ENCODE data around the gene FYN.
"Not testable (repeated sequence)": the region's sequence is repeated elsewhere in the genome, so short reads cannot be mapped to it uniquely, and the experiment has no call there.

FYN gene

GRCh38 chr6:111900735-111901134, 27.5 kb upstream of the FYN start:
- no peaks in the 10 kb centered on the region for H3K27me3 ChIP-seq (ENCODE audit: control insufficient read depth, insufficient read depth, low read length)
- H3K9me3 ChIP-seq (ENCODE audit: control insufficient read depth, insufficient read depth, low read length), result no peaks in the 10 kb centered on the region
- H3K4me1 ChIP-seq (ENCODE audit: control insufficient read depth, insufficient read depth, low read length), result no peaks in the 10 kb centered on the region
- H3K27ac ChIP-seq (ENCODE audit: low read depth, low read length), result no peak overlapping the region
- no peak overlapping the region for H3K9ac ChIP-seq (ENCODE audit: low read depth, low read length)
- H3K4me3 ChIP-seq (ENCODE audit: low read depth, low read length), result no peak overlapping the region
- H3K36me3 ChIP-seq (ENCODE audit: control insufficient read depth, insufficient read depth, low read length), result no peaks in the 10 kb centered on the region

DNA sequence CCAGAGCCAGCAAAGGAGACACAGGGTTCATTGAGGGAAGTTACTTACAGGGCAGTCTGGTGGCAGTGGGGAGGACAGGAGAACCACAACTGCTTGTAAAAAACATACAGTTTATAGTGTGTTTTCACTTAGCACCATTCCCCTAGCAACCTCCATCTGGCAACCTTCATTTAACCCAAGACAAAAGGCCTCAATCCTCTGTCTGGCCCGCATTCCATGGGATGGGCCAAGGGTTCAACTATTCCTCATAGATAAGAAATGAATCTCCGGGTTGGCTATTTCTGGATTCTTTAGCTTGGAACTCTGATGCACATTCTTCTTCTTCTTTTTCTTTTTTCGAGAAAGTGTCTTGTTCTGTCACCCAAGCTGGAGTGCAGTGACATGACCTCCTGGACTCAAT, 26.3 kb upstream of the FYN start:
- Histone ChIP-seq H3K9ac (ENCODE audit: low read depth, low read length) (no peak overlapping the region), H3K9me3 (ENCODE audit: control insufficient read depth, insufficient read depth, low read length) (no peaks in the 10 kb centered on the region), H3K27me3 (ENCODE audit: control insufficient read depth, insufficient read depth, low read length) (no peaks in the 10 kb centered on the region), H3K4me1 (ENCODE audit: control insufficient read depth, insufficient read depth, low read length) (no peaks in the 10 kb centered on the region), H3K27ac (ENCODE audit: low read depth, low read length) (no peak overlapping the region), H3K4me3 (ENCODE audit: low read depth, low read length) (no peak overlapping the region), H3K36me3 (ENCODE audit: control insufficient read depth, insufficient read depth, low read length) (no peaks in the 10 kb centered on the region)

GRCh38 chr6:111898452-111898851, 25.2 kb upstream of the FYN start:
- Histone ChIP-seq H3K36me3 (ENCODE audit: control insufficient read depth, insufficient read depth, low read length) (no peaks in the 10 kb centered on the region), H3K27me3 (ENCODE audit: control insufficient read depth, insufficient read depth, low read length) (no peaks in the 10 kb centered on the region), H3K9ac (ENCODE audit: low read depth, low read length) (no peak overlapping the region), H3K4me1 (ENCODE audit: control insufficient read depth, insufficient read depth, low read length) (no peaks in the 10 kb centered on the region), H3K9me3 (ENCODE audit: control insufficient read depth, insufficient read depth, low read length) (no peaks in the 10 kb centered on the region), H3K4me3 (ENCODE audit: low read depth, low read length) (no peak overlapping the region), H3K27ac (ENCODE audit: low read depth, low read length) (peak overlapping the region; percentile 37)

GRCh38 chr6:111894951-111895350, 21.7 kb upstream of the FYN start:
- Histone ChIP-seq H3K9ac (ENCODE audit: low read depth, low read length) (no peak overlapping the region), H3K4me1 (ENCODE audit: control insufficient read depth, insufficient read depth, low read length) (peaks cover 13% of the 10 kb centered on the region), H3K4me3 (ENCODE audit: low read depth, low read length) (no peak overlapping the region), H3K36me3 (ENCODE audit: control insufficient read depth, insufficient read depth, low read length) (no peaks in the 10 kb centered on the region), H3K9me3 (ENCODE audit: control insufficient read depth, insufficient read depth, low read length) (no peaks in the 10 kb centered on the region), H3K27me3 (ENCODE audit: control insufficient read depth, insufficient read depth, low read length) (no peaks in the 10 kb centered on the region), H3K27ac (ENCODE audit: low read depth, low read length) (no peak overlapping the region)

DNA sequence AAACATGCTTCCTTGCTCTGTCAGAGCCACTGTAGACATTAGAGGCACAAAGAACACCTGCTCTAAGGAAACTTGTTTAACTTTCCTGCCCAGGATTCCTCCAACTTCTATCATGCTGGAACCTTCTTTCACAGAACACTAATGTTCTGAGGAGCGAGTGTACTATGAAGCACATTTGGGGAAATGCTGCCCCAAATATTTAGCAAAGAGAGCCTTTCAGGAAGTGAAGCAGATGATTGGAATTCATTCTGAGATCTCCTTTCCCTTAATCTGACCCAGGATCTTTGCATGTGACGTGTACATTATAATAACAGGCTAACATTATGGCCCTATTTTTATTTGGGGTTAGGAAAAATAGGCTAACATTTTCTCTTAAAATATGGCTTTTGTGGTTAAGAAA, 21.0 kb upstream of the FYN start:
- Histone ChIP-seq H3K9ac (ENCODE audit: low read depth, low read length) (no peak overlapping the region), H3K27ac (ENCODE audit: low read depth, low read length) (no peak overlapping the region), H3K9me3 (ENCODE audit: control insufficient read depth, insufficient read depth, low read length) (no peaks in the 10 kb centered on the region), H3K4me1 (ENCODE audit: control insufficient read depth, insufficient read depth, low read length) (peaks cover 18% of the 10 kb centered on the region), H3K4me3 (ENCODE audit: low read depth, low read length) (no peak overlapping the region), H3K27me3 (ENCODE audit: control insufficient read depth, insufficient read depth, low read length) (no peaks in the 10 kb centered on the region), H3K36me3 (ENCODE audit: control insufficient read depth, insufficient read depth, low read length) (no peaks in the 10 kb centered on the region)

DNA sequence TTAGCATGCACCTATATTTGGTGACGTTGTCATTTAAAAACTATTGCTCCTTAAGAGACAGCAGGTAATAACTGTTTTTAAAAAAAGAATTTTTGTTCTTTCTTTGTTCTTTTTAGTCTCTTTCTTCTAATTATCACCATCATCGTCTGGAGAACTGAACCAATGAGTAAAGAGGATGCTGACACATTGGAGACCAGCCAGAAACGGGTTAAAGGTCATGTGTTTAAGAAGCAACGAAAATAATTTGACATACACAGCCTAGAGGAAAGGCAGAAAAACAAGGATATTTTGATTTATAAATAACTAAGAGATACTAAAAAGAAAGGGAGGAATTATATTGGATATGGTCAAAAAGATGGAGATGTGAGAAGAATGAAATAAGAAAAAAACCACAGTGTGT, 19.2 kb upstream of the FYN start:
- Histone ChIP-seq H3K27me3 (ENCODE audit: control insufficient read depth, insufficient read depth, low read length) (0 out of 2 replicates have a peak, but pooled peaks cover 4% of the 10 kb centered on the region), H3K4me1 (ENCODE audit: control insufficient read depth, insufficient read depth, low read length) (peaks cover 33% of the 10 kb centered on the region), H3K36me3 (ENCODE audit: control insufficient read depth, insufficient read depth, low read length) (no peaks in the 10 kb centered on the region), H3K9me3 (ENCODE audit: control insufficient read depth, insufficient read depth, low read length) (no peaks in the 10 kb centered on the region), H3K9ac (ENCODE audit: low read depth, low read length) (no peak overlapping the region), H3K27ac (ENCODE audit: low read depth, low read length) (no peak overlapping the region), H3K4me3 (ENCODE audit: low read depth, low read length) (no peak overlapping the region)

DNA sequence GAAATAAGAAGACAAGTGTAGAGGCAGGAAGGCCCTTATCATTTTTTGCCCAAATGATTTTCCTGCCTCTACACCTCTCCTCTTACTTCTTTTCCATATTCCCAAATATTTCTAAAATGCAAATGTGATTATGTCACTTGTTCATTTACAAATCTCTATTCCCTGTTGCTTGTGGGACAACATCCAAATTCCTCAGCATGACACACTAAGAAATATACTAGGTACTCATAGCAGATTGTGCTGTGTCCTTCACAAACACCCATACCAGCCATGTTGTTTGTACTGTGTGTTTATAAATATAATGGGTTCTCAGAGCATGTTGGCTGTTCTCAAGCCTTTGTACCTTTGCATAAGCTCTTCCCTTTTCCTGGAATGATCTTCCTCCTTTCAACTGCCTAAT, 17.7 kb upstream of the FYN start:
- Histone ChIP-seq H3K27me3 (ENCODE audit: control insufficient read depth, insufficient read depth, low read length) (0 out of 2 replicates have a peak, but pooled peaks cover 4% of the 10 kb centered on the region), H3K4me3 (ENCODE audit: low read depth, low read length) (no peak overlapping the region), H3K27ac (ENCODE audit: low read depth, low read length) (no peak overlapping the region), H3K9me3 (ENCODE audit: control insufficient read depth, insufficient read depth, low read length) (no peaks in the 10 kb centered on the region), H3K36me3 (ENCODE audit: control insufficient read depth, insufficient read depth, low read length) (no peaks in the 10 kb centered on the region), H3K9ac (ENCODE audit: low read depth, low read length) (no peak overlapping the region), H3K4me1 (ENCODE audit: control insufficient read depth, insufficient read depth, low read length) (peaks cover 35% of the 10 kb centered on the region)

DNA sequence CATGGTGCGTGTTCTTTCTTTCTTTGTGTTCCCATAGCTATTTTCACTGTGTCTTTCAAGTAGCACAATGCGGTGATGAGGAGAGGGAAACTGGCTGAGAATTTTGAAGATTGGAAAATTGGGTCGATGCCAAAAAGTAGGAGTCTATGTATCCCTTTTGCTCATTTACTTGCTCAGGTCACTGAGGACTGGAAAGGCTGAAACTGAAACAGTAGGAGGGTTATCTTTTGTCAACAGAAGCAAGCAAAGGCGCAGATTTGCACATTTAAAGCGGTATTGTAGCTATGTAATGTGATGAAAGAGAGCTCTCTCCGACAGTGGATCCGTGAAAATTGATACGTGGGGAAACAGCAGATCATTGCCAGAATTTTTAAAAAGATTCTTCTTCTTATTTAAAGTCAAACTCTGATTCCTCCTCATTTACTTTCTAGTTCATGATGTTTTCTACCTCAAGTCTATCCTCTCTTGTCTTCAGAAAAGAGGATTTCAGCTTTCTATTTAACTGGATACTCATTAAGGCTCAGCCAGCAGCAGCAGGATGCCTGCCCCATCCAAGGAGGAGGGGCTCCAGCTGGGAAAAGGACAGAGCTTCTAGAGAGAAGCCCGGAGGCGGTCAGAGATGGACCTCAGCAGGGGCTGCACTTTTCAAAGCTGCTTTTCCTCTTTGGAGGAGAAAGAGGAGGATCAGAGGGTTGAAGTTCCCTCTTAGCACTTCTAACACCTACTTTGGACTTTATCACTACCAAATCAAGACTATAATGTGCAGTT, 15.9 kb upstream of the FYN start:
- no peaks in the 10 kb centered on the region for H3K36me3 ChIP-seq (ENCODE audit: control insufficient read depth, insufficient read depth, low read length)
- H3K27me3 ChIP-seq (ENCODE audit: control insufficient read depth, insufficient read depth, low read length), result 0 out of 2 replicates have a peak, but pooled peaks cover 4% of the 10 kb centered on the region
- H3K9ac ChIP-seq (ENCODE audit: low read depth, low read length), result peak overlapping the region; percentile 21
- peak overlapping the region; percentile 50 for H3K4me3 ChIP-seq (ENCODE audit: low read depth, low read length)
- peak overlapping the region; percentile 64 for H3K27ac ChIP-seq (ENCODE audit: low read depth, low read length)
- H3K4me1 ChIP-seq (ENCODE audit: control insufficient read depth, insufficient read depth, low read length), result peaks cover 40% of the 10 kb centered on the region
- no peaks in the 10 kb centered on the region for H3K9me3 ChIP-seq (ENCODE audit: control insufficient read depth, insufficient read depth, low read length)

DNA sequence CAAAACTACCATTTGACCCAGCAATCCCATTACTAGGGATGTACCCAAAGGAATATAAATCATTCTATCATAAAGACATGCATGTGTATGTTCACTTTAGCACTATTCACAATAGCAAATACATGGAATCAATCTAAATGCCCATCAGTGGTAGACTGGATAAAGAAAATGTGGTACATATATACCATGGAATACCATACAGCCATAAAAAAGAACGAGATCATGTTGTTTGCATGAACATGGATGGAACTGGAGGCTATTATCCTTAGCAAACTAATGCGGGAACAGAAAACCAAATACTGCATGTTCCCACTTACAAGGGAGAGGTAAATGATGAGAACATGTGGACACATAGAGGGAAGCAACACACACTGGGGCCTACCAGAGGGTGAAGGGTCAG, 13.5 kb upstream of the FYN start:
- H3K4me1 ChIP-seq (ENCODE audit: control insufficient read depth, insufficient read depth, low read length), result peaks cover 45% of the 10 kb centered on the region
- H3K27ac ChIP-seq (ENCODE audit: low read depth, low read length); H3K27me3 ChIP-seq (ENCODE audit: control insufficient read depth, insufficient read depth, low read length); H3K4me3 ChIP-seq (ENCODE audit: low read depth, low read length); H3K36me3 ChIP-seq (ENCODE audit: control insufficient read depth, insufficient read depth, low read length); H3K9ac ChIP-seq (ENCODE audit: low read depth, low read length); H3K9me3 ChIP-seq (ENCODE audit: control insufficient read depth, insufficient read depth, low read length): not testable (repeated sequence)

GRCh38 chr6:111885373-111886027, 12.2 kb upstream of the FYN start:
- Histone ChIP-seq H3K27ac (ENCODE audit: low read depth, low read length) (no peak overlapping the region), H3K27me3 (ENCODE audit: control insufficient read depth, insufficient read depth, low read length) (0 out of 2 replicates have a peak, but pooled peaks cover 4% of the 10 kb centered on the region), H3K4me3 (ENCODE audit: low read depth, low read length) (no peak overlapping the region), H3K9me3 (ENCODE audit: control insufficient read depth, insufficient read depth, low read length) (no peaks in the 10 kb centered on the region), H3K36me3 (ENCODE audit: control insufficient read depth, insufficient read depth, low read length) (no peaks in the 10 kb centered on the region), H3K9ac (ENCODE audit: low read depth, low read length) (no peak overlapping the region), H3K4me1 (ENCODE audit: control insufficient read depth, insufficient read depth, low read length) (peaks cover 37% of the 10 kb centered on the region)

DNA sequence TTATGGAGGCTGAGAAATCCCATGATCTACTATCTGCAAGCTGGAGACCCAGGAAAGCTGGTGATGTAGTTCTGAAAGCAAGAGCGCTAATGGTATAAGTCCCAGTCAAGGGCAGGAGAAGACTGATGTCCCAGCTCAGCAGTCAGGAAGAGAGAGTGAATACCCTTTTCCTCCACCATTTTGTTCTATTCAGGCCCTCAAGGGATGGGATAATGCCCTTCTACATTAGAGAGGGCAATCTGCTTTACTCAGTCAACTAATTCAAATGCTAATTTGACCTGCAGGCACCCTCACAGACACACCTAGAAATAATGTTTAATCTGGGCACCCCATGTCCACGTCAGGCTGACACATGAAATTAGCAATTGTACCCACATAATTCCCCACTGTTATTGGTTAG, 10.8 kb upstream of the FYN start:
- 0 out of 2 replicates have a peak, but pooled peaks cover 4% of the 10 kb centered on the region for H3K27me3 ChIP-seq (ENCODE audit: control insufficient read depth, insufficient read depth, low read length)
- peak overlapping the region; percentile 51 for H3K27ac ChIP-seq (ENCODE audit: low read depth, low read length)
- peaks cover 27% of the 10 kb centered on the region for H3K4me1 ChIP-seq (ENCODE audit: control insufficient read depth, insufficient read depth, low read length)

More for the DNA sequence above, 10.8 kb upstream of the FYN start:
- no peak overlapping the region for H3K9ac ChIP-seq (ENCODE audit: low read depth, low read length)
- no peaks in the 10 kb centered on the region for H3K36me3 ChIP-seq (ENCODE audit: control insufficient read depth, insufficient read depth, low read length)
- H3K9me3 ChIP-seq (ENCODE audit: control insufficient read depth, insufficient read depth, low read length), result no peaks in the 10 kb centered on the region
- 0 out of 2 replicates have a peak overlapping the region, but pooled peaks have one; percentile 10 for H3K4me3 ChIP-seq (ENCODE audit: low read depth, low read length)

Data from HUES48 (cell line).